Testis (tissue), 2 donors: ENCODE results near the gene IGF2R.

Source experiments
- CTCF ChIP-seq, 3 experiments: fragments of 450-650 bp in 2 of 3; fragments of 200-600 bp in 1 of 3; sonication (generic) in 1 of 3; IDR thresholded peaks; one replicate each; pipeline ENCODE4 v1.5.1; 2016 to 2019; ENCODE audit warnings: antibody characterized with exemption in 3 of 3, mild to moderate bottlenecking in 2 of 3, moderate library complexity in 1 of 3
- POLR2A ChIP-seq: fragments of 450-650 bp; IDR thresholded peaks from one replicate; pipeline ENCODE4 v1.6.1; 2017; ENCODE audit warnings: antibody characterized with exemption, mild to moderate bottlenecking, moderate library complexity

GRCh38 chr6:160142115-160142715, 173.3 kb downstream of the IGF2R start:
- TF ChIP-seq CTCF (IDR thresholded peaks at IDR 0.05) (no peak), POLR2A (no peak)
